GM21786 (cell line): Measurements from ENCODE around the gene ACSBG1.

Experiments
- ATAC-seq: cut with Tn5 transposase; IDR thresholded peaks from one replicate; pipeline ENCODE4 v1.9.1; 2021; ENCODE audit not compliant: unreplicated experiment

Gene ACSBG1

GRCh38 chr15:78204351-78205309 is 29.7 kb downstream of the ACSBG1 start:
- no peak for ATAC-seq

GRCh38 chr15:78203346-78204225 is 30.8 kb downstream of the ACSBG1 start:
- no peak for ATAC-seq

DNA sequence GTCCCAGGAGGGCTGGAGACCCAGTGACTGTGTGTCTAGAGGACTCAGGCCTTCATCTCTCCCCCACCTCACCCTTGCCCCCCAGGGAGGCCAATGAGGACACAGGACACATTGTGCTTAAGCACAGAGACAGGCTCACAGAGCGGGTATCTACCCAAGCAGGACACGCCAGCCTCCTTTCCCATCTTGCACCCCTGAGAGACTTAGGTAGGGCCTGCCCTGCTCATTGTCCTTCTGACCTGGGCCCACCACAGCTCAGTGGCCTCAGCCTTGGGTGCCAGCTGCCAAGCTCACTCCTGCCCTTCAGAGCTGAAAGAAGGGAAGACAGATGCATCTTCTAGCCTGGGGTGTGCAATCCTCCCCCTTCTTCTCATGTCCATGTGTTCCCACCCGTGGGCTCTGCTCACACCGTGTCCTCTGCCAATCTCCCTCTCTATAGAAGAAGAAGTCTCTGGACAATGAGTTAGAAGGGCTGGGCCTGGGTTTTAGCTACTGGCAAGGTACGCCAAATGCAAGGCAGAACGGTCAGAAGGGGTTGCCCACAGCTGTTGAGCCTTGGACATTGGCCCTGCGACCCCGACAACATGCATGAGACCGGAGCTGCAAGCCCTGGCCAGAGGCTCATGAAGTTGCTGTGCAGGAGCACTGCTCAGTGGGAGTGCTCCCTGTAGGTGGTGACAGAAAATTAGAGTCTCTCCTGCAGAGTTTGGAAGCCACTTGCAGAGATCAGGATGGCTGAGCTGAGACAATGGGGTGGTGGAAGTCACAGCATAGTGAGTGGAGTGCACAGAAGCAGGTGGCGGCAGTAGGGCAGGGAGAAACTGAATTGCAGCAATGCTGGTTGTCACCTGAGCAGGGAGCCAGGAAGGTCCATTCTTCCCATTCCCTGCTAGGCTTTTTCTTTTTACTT is 32.8 kb downstream of the ACSBG1 start:
- no peak for ATAC-seq

- ATAC-seq = no peak
Measured at GRCh38 chr15:78200276-78200930, 34.0 kb downstream of the ACSBG1 start.

DNA sequence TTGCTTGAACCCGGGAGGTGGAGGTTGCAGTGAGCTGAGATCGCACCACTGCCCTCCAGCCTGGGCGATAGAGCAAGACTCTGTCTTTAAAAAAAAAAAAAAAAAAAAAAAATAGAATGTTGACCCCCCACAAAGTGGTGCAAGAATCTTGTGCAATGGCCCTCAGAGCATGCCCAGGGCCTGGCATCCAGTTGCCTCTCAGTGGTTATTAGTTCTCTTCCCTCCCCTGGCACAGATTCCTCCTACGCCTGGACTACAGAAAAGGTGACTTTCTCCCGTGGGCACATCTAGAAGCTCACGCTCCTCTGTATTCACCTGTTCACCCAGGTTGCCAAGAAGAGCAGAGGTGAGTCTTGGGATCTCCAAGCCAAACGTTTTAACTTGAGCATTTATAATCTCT is 36.7 kb downstream of the ACSBG1 start:
- ATAC-seq = no peak

DNA sequence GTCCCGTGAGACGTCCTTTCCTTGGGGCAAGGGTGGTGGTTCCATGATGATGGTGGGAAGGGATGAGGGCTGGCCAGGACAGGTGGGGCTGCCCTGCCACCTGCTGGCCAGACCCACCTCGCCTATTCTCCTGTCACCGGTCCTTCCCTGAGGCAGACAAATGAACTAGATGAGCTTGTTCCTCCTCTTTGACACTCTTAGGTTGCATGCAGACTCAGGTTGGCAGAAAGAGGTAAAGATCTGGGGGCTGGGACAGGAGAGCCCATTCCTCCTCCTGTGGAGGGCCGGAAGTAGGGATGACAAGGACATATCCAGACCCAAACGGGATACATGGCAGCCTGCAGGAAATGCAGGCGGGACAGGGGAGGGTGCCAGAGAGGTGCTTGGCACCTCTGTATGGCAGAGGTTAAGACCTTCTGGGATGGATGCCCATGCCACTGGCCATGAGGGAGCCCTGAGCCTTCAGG is 38.6 kb downstream of the ACSBG1 start:
- no peak for ATAC-seq

- ATAC-seq = no peak
Measured at GRCh38 chr15:78194568-78194925, 39.8 kb downstream of the ACSBG1 start.

GRCh38 chr15:78193731-78194567 is 40.4 kb downstream of the ACSBG1 start:
- no peak for ATAC-seq

GRCh38 chr15:78192826-78193594 is 41.4 kb downstream of the ACSBG1 start:
- ATAC-seq = no peak

DNA sequence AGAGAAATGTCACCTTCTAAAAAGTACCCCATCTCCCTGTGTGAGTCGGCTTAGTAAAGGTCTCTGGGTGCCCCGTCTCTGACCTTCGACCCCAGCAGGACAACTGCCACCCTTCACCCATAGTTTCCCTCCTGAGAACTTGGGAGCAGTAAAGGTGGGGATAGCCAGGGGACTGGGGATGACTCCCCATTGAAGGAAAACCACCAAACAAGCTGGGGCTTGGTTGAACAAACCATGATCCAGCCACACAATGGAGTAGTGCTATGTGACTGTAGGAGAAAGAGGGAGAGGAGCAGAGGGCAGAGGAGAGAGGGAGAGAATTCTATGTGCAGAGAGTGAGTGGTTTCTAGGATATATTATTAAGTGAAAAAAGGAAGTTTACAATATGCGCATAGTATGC is 51.5 kb downstream of the ACSBG1 start:
- no peak for ATAC-seq

DNA sequence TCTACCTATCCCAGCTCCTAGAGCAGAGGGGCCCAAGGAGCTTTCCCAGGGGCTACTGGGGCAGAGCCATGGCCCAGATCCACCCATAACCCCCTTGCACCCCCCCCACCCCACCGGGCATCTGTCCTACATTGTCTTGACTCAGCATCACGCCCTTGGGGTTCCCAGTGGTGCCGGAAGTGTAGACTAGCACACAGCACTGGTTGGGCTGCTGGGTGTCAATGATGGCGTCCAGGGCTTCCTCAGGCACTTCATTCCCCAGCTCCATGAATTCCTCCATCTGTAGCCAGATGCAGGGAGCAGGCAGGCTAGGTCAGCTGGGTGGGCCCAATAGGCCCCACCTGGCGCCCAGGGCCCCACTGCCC is 52.0 kb downstream of the ACSBG1 start:
- no peak for ATAC-seq

GRCh38 chr15:78179906-78180305 is 54.5 kb downstream of the ACSBG1 start:
- ATAC-seq = no peak

DNA sequence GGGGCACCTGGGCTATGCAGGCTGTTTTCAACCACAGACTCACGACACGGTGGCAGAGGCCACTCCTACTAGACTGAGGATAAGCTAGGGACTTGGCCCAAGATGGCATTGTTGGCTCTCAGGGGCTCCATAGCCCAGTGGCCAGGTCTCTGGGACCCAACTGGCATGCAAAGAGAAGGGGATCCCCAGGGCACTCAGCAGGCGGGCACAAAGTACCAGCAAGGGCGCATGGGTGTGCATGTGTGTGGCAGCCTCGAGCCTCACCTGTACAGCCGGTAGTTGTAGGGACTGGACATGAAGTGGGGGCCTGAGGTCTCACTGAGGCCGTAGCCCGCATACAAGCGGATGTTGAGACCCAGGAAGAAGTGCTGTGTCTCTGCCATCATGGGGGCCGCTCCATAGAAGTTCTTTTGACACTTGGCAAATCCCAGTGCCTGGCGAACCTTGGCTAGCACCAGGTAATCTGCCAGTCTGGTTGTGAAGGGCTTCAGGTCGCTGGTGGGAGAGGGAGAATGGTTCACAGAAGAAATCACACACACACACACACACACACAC is 55.0 kb downstream of the ACSBG1 start:
- no peak for ATAC-seq

DNA sequence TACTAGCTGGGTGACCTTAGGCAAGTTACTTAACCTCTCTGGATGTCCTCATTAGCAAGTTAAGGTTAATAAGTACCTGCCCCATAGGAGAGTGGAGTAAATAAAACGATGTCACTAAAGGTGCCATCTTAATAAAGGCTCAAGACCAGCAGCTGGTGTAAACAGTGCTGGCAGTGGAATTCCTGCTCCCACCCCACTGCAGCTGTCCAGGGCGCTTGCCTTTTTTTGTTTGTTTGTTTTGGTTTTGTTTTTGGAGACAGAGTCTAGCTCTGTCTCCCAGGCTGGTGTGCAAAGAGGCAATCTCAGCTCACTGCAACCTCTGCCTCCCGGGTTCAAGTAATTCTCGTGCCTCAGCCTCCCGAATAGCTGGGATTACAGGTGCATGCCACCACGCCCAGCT is 56.3 kb downstream of the ACSBG1 start:
- no peak for ATAC-seq

DNA sequence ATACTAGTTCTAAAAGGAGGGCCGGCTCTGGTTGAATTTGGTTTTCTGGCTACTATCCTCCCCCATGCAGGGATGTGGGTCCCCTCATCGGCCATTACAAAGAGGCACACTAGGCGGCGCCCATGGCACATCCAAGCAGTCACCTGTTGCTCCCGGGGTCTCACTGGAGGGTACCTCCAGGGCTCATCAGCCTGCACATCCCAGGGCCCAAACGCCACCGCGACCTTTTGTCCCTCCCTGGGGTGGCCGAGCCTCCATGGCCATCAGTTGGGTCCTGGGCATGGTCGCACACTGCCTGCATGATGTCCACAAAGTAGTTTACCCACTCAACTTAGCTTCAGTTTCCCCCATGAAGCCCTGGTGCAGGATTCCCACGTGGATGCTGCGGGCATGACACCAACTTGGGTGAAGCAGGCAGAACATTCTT is 56.9 kb downstream of the ACSBG1 start:
- ATAC-seq = no peak

- no peak for ATAC-seq
Measured at GRCh38 chr15:78175330-78175729, 59.0 kb downstream of the ACSBG1 start.

- ATAC-seq = no peak
Measured at GRCh38 chr15:78174401-78174800, 60.0 kb downstream of the ACSBG1 start.

DNA sequence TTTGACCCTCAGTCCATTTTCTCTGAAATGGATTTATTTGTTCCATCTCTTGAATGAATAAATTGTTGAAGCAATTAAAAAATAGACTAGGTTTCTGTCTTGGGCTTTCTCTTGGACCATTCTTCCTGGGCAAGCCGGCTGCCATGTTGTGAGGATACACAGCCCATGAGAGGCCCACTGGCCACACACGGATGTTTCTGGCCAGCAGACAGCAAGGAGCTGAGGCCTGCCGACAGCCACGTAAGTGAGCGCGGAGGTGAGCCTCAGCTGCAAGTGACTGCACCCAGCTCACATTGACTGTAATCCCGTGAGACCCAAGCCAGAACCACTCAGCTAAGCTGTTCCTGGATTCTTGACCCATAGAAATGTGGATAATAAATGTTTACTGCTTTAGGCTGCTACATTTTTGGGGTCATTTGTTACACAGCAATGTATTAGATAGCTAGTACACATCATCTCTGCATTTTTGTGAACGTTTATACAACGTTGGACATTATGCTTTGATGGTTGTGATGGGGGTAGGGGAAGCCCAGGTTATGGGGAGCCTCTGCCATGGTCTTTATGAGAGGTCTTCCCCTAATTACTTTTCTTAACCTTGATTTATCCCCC is 62.4 kb downstream of the ACSBG1 start:
- no peak for ATAC-seq
